HepG2 (cell line): ENCODE results near the gene YLPM1. TPM values are rescaled to one million over a fixed set of nuclear protein-coding genes. Genes with fewer than 3 reads are reported as not detected.

Source experiments
- ATAC-seq: fragments of 200-7000 bp; cut with Tn5 transposase; 3 replicates; pipeline ENCODE4 v1.9.1; 2020; ENCODE audit warnings: mild to moderate bottlenecking, moderate library complexity
- BruUV-seq: library from RNA; stranded (reverse); fragments of 400-500 nt; replicated peaks from 2 replicates; lab custom pipeline; 2021; lab: Mats Ljungman, UMichigan
- CTCF ChIA-PET: fragments of 300-600 bp; formaldehyde crosslinking; extraction: SDS; loops from one replicate; lab custom pipeline; 2021; ENCODE audit warnings: low total read pairs, inconsistent platforms, low intra/inter-chr PET ratio; lab: Yijun Ruan, JAX
- POLR2A ChIA-PET: fragments of 350-600 bp; sonication (Branson Sonifier 250); formaldehyde crosslinking; loops from one replicate; lab custom pipeline; 2020; ENCODE audit warnings: antibody characterized with exemption, inconsistent platforms; lab: Yijun Ruan, JAX
- DNase-seq: peaks from one replicate; pipeline ENCODE4 v3.0.0-alpha.2; 2015; ENCODE audit warnings: low spot score
- FAIRE-seq: peaks from 3 replicates; lab custom pipeline; 2011; peaks lifted over from hg19 to GRCh38; lab: Jason Lieb, UNC
- H2AFZ ChIP-seq: one replicate; pipeline ENCODE4 v1.6.1; 2011; ENCODE audit warnings: low read length, inconsistent platforms
- H3K27ac ChIP-seq: fragments of 300-600 bp; 3 replicates; pipeline ENCODE4 v1.8.0; 2011; ENCODE audit warnings: mixed run types, mild to moderate bottlenecking, mixed read lengths, low read length, inconsistent platforms; ENCODE audit not compliant: insufficient read depth; ENCODE audit errors: extremely low read length
- H3K27me3 ChIP-seq, 2 experiments: fragments of 200-600 bp in 1 of 2; 2 replicates in 1 of 2; 3 replicates in 1 of 2; pipeline versions ENCODE4 v1.6.0 to v1.8.0; 2011; ENCODE audit warnings: low read length in 2 of 2, mild to moderate bottlenecking in 2 of 2, moderate library complexity in 2 of 2, inconsistent platforms in 1 of 2; ENCODE audit not compliant: insufficient read depth in 2 of 2, control insufficient read depth in 1 of 2
- H3K36me3 ChIP-seq, 2 experiments: fragments of 200-600 bp in 1 of 2; replicated peaks in 1 of 2; 2 replicates in 1 of 2; 3 replicates in 1 of 2; pipeline versions ENCODE4 v1.5.1 to v1.8.0; 2011; ENCODE audit warnings: low read length in 2 of 2, inconsistent platforms in 1 of 2; ENCODE audit not compliant: insufficient read depth in 2 of 2, control insufficient read depth in 1 of 2
- H3K4me1 ChIP-seq: 2 replicates; pipeline ENCODE4 v1.5.1; 2012; ENCODE audit warnings: low read length, inconsistent platforms; ENCODE audit not compliant: insufficient read depth
- H3K4me2 ChIP-seq: 2 replicates; pipeline ENCODE4 v1.6.0; 2011; ENCODE audit warnings: low read depth, low read length, inconsistent platforms
- H3K4me3 ChIP-seq, 3 experiments: fragments of 200-600 bp in 1 of 3; sonication (generic), shearing (Covaris generic) in 1 of 3; replicated peaks in 1 of 3; 2 replicates each; pipeline ENCODE4 v1.5.1; 2011 to 2016; ENCODE audit warnings: low read length in 3 of 3, inconsistent platforms in 2 of 3, low read depth in 2 of 3, mild to moderate bottlenecking in 2 of 3, control low read depth in 1 of 3, mixed read lengths in 1 of 3; ENCODE audit not compliant: insufficient read depth in 1 of 3
- H3K79me2 ChIP-seq: one replicate; pipeline ENCODE4 v1.6.1; 2011; ENCODE audit warnings: low read length, inconsistent platforms; ENCODE audit not compliant: insufficient read depth
- H3K9ac ChIP-seq: 2 replicates; pipeline ENCODE4 v1.6.0; 2011; ENCODE audit warnings: mild to moderate bottlenecking, low read depth, low read length, inconsistent platforms; ENCODE audit not compliant: insufficient read depth
- H3K9me3 ChIP-seq: 2 replicates; pipeline ENCODE4 v1.5.1; 2012; ENCODE audit warnings: mild to moderate bottlenecking, low read length
- H4K20me1 ChIP-seq: 2 replicates; pipeline ENCODE4 v1.6.0; 2011; ENCODE audit warnings: inconsistent platforms, mild to moderate bottlenecking, low read length, moderate library complexity; ENCODE audit not compliant: insufficient read depth
- ARHGAP35 ChIP-seq: sonication (generic); formaldehyde crosslinking; IDR thresholded peaks from 2 replicates; pipeline ENCODE4 v1.9.0; 2022; ENCODE audit warnings: mild to moderate bottlenecking, inconsistent platforms, moderate library complexity, missing genetic modification reagents, borderline replicate concordance
- DPF2 ChIP-seq: sonication (generic); formaldehyde crosslinking; IDR thresholded peaks from 2 replicates; pipeline ENCODE4 v1.4.0; 2020; ENCODE audit warnings: mild to moderate bottlenecking, low read depth, missing genetic modification reagents, borderline replicate concordance
- GTF3A ChIP-seq: sonication (generic); formaldehyde crosslinking; conservative IDR thresholded peaks from 2 replicates; pipeline ENCODE4 v1.4.0; 2020; ENCODE audit warnings: mild to moderate bottlenecking, missing genetic modification reagents
- HDAC2 ChIP-seq: sonication (generic); formaldehyde crosslinking; IDR thresholded peaks from 2 replicates; pipeline ENCODE4 v1.4.0; 2020; ENCODE audit warnings: missing genetic modification reagents
- HNRNPH1 ChIP-seq: fragments of 200-400 bp; formaldehyde crosslinking; optimal IDR thresholded peaks from 2 replicates; pipeline ENCODE3; 2017; ENCODE audit warnings: mild to moderate bottlenecking, low read depth, low read length
- JUND ChIP-seq: sonication (generic); formaldehyde crosslinking; IDR thresholded peaks from 2 replicates; pipeline ENCODE4 v1.8.0; 2022; ENCODE audit warnings: mild to moderate bottlenecking, missing genetic modification reagents
- KMT2A ChIP-seq: sonication (generic); formaldehyde crosslinking; IDR thresholded peaks from 2 replicates; pipeline ENCODE4 v1.4.0; 2020; ENCODE audit warnings: missing genetic modification reagents
- MAF1 ChIP-seq: sonication (generic); formaldehyde crosslinking; IDR thresholded peaks from 2 replicates; pipeline ENCODE4 v1.5.0; 2020; ENCODE audit warnings: missing genetic modification reagents, borderline replicate concordance
- ZBTB33 ChIP-seq: sonication (generic); formaldehyde crosslinking; IDR thresholded peaks from 2 replicates; pipeline ENCODE4 v1.4.0; 2020; ENCODE audit warnings: missing genetic modification reagents
- ZNF101 ChIP-seq: sonication (generic); formaldehyde crosslinking; IDR thresholded peaks from 2 replicates; pipeline ENCODE4 v1.4.0; 2020; ENCODE audit warnings: mild to moderate bottlenecking, low read depth, missing genetic modification reagents, borderline replicate concordance
- ZNF557 ChIP-seq: sonication (generic); formaldehyde crosslinking; IDR thresholded peaks from 2 replicates; pipeline ENCODE4 v1.4.0; 2020; ENCODE audit warnings: missing genetic modification reagents
- ZNF652 ChIP-seq: IDR thresholded peaks from 2 replicates; pipeline ENCODE4 v1.6.1; 2016; ENCODE audit warnings: low read depth, borderline replicate concordance
- WGBS: methylation state at CpG from one replicate; pipeline ENCODE4 v1.1.6; 2017; ENCODE audit warnings: low lambda C conversion rate; 5-methylcytosine and 5-hydroxymethylcytosine counted together
- in situ Hi-C: cut with HindIII; loops from 2 replicates; pipeline ENCODE4 v1.10.0; 2017; ENCODE audit warnings: low pct_unique_long_range_greater_than_20kb; ENCODE audit not compliant: extremely low pct_ligation_motif_present
- intact Hi-C: fragments of 100-400 bp; cut with micrococcal nuclease; formaldehyde crosslinking; loops from one replicate; pipeline ENCODE4 v1.10.0; 2022; ENCODE audit not compliant: unreplicated experiment
- polyA plus RNA-seq, 8 experiments: library from polyadenylated mRNA; depleted of rRNA in 3 of 8; stranded (reverse) in 7 of 8; unstranded in 1 of 8; fragments of >200 nt; fragmentation: Illumina TruSeq in 4 of 8; extraction: Trizol in 4 of 8; gene quantifications; 2 replicates each; pipeline versions ENCODE4 v1.2.1 to v1.2.3, GENCODE V29; 2011 to 2016; ENCODE audit warnings: low read depth in 4 of 8, missing spikeins in 1 of 8, mixed read lengths in 1 of 8; ENCODE audit not compliant: insufficient read depth in 1 of 8
- total RNA-seq, 5 experiments: library from RNA; depleted of rRNA; stranded (reverse); fragments of >200 nt; fragmentation: Illumina TruSeq; extraction: Trizol; gene quantifications; 2 replicates each; pipeline ENCODE4 v1.2.3, GENCODE V29; 2016; ENCODE audit warnings: low read depth in 1 of 5
- TF ChIP-seq, protein P1 (sequence below): sonication (generic); formaldehyde crosslinking; IDR thresholded peaks from 2 replicates; pipeline ENCODE4 v1.9.0; 2021; ENCODE audit warnings: missing genetic modification reagents, borderline replicate concordance
- TF ChIP-seq, protein P2 (sequence below): sonication (generic); formaldehyde crosslinking; conservative IDR thresholded peaks from 2 replicates; pipeline ENCODE4 v1.8.1; 2023; ENCODE audit warnings: missing genetic modification reagents
- TF ChIP-seq, protein P3 (sequence below): sonication (generic); formaldehyde crosslinking; IDR thresholded peaks from 2 replicates; pipeline ENCODE4 v1.4.0; 2020; ENCODE audit warnings: mild to moderate bottlenecking, missing genetic modification reagents

The YLPM1 gene
- total and polyA plus RNA-seq, 2 of the 13 experiments (the other 11 are each of a cell fraction or from before 2014, with no cell fraction given): 6.7 to 21.9 TPM

GRCh38 chr14:74856366-74856765 lies 93.2 kb downstream of the YLPM1 start:
- BruUV-seq: no TSS peak
- Histone ChIP-seq H3K4me2 (no peak overlapping the region), H3K4me1 (no peaks in the 10 kb centered on the region), H4K20me1 (no peaks in the 10 kb centered on the region), H3K9me3 (no peaks in the 10 kb centered on the region), H3K27ac (no peak overlapping the region), H3K36me3 (no peaks in the 10 kb centered on the region; a peak in 1 of 5 replicates), H2AFZ (no peak overlapping the region), H3K79me2 (no peaks in the 10 kb centered on the region), H3K4me3 (no peak overlapping the region), H3K27me3 (no peaks in the 10 kb centered on the region), H3K9ac (no peak overlapping the region)
- DNase-seq: no peak
- POLR2A ChIA-PET: no interaction called here
- no peak for ATAC-seq
- in situ Hi-C loops: no loop called here
- intact Hi-C loops: no loop called here
- FAIRE-seq: no peak
- CTCF ChIA-PET: no interaction called here
- WGBS: 100% methylated on average over 1 of the region's 1 CpG
- TF ChIP-seq, protein P1, sequence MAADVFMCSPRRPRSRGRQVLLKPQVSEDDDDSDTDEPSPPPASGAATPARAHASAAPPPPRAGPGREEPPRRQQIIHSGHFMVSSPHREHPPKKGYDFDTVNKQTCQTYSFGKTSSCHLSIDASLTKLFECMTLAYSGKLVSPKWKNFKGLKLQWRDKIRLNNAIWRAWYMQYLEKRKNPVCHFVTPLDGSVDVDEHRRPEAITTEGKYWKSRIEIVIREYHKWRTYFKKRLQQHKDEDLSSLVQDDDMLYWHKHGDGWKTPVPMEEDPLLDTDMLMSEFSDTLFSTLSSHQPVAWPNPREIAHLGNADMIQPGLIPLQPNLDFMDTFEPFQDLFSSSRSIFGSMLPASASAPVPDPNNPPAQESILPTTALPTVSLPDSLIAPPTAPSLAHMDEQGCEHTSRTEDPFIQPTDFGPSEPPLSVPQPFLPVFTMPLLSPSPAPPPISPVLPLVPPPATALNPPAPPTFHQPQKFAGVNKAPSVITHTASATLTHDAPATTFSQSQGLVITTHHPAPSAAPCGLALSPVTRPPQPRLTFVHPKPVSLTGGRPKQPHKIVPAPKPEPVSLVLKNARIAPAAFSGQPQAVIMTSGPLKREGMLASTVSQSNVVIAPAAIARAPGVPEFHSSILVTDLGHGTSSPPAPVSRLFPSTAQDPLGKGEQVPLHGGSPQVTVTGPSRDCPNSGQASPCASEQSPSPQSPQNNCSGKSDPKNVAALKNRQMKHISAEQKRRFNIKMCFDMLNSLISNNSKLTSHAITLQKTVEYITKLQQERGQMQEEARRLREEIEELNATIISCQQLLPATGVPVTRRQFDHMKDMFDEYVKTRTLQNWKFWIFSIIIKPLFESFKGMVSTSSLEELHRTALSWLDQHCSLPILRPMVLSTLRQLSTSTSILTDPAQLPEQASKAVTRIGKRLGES (CRISPR knock-in tag): no peak
- TF ChIP-seq ZNF101 (CRISPR knock-in tag): no peak
- TF ChIP-seq ARHGAP35 (CRISPR knock-in tag): no peak
- no peak for TF ChIP-seq JUND (CRISPR knock-in tag)
- TF ChIP-seq, protein P2, sequence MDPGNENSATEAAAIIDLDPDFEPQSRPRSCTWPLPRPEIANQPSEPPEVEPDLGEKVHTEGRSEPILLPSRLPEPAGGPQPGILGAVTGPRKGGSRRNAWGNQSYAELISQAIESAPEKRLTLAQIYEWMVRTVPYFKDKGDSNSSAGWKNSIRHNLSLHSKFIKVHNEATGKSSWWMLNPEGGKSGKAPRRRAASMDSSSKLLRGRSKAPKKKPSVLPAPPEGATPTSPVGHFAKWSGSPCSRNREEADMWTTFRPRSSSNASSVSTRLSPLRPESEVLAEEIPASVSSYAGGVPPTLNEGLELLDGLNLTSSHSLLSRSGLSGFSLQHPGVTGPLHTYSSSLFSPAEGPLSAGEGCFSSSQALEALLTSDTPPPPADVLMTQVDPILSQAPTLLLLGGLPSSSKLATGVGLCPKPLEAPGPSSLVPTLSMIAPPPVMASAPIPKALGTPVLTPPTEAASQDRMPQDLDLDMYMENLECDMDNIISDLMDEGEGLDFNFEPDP (CRISPR knock-in tag): no peak
- TF ChIP-seq MAF1: no peak
- TF ChIP-seq DPF2: no peak
- TF ChIP-seq, protein P3, sequence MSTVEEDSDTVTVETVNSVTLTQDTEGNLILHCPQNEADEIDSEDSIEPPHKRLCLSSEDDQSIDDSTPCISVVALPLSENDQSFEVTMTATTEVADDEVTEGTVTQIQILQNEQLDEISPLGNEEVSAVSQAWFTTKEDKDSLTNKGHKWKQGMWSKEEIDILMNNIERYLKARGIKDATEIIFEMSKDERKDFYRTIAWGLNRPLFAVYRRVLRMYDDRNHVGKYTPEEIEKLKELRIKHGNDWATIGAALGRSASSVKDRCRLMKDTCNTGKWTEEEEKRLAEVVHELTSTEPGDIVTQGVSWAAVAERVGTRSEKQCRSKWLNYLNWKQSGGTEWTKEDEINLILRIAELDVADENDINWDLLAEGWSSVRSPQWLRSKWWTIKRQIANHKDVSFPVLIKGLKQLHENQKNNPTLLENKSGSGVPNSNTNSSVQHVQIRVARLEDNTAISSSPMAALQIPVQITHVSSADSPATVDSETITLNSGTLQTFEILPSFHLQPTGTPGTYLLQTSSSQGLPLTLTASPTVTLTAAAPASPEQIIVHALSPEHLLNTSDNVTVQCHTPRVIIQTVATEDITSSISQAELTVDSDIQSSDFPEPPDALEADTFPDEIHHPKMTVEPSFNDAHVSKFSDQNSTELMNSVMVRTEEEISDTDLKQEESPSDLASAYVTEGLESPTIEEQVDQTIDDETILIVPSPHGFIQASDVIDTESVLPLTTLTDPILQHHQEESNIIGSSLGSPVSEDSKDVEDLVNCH (CRISPR knock-in tag): no peak
- no peak for TF ChIP-seq ZNF557 (CRISPR knock-in tag)
- TF ChIP-seq KMT2A (CRISPR knock-in tag): no peak
- TF ChIP-seq HNRNPH1: no peak
- TF ChIP-seq GTF3A (CRISPR knock-in tag): no peak
- no peak for TF ChIP-seq ZNF652
- TF ChIP-seq ZBTB33 (CRISPR knock-in tag): no peak
- no peak for TF ChIP-seq HDAC2
